H1 (cell line): ENCODE data around the gene MYH11. TPM values are rescaled to one million over a fixed set of nuclear protein-coding genes. Genes with fewer than 3 reads are reported as not detected.

Source experiments
- CTCF ChIA-PET: fragments of 300-600 bp; sonication (Branson Sonifier 250); formaldehyde crosslinking; loops from one replicate; lab custom pipeline; 2021; ENCODE audit not compliant: partially characterized antibody; lab: Charles Lee
- POLR2A ChIA-PET: fragments of 300-600 bp; sonication (Branson Sonifier 250); formaldehyde crosslinking; loops from one replicate; lab custom pipeline; 2021; ENCODE audit warnings: inconsistent platforms; ENCODE audit not compliant: partially characterized antibody; lab: Charles Lee
- DNase-seq, 2 experiments: peaks; one replicate each; pipeline versions ENCODE4 v3.0.0 to v3.0.0-alpha.2; 2010 to 2022; ENCODE audit warnings: low spot score in 2 of 2, low read depth in 1 of 2, mixed read lengths in 1 of 2
- FAIRE-seq: peaks from 2 replicates; lab custom pipeline; 2011; peaks lifted over from hg19 to GRCh38; lab: Jason Lieb, UNC
- H2AFZ ChIP-seq: 2 replicates; pipeline ENCODE4 v1.8.1; 2012; ENCODE audit warnings: low read length, inconsistent platforms
- H2AK5ac ChIP-seq: 2 replicates; pipeline ENCODE4 v1.6.1; 2013; ENCODE audit warnings: low read depth, low read length
- H2BK120ac ChIP-seq: replicated peaks from 2 replicates; pipeline ENCODE3; 2013; ENCODE audit warnings: low read depth, low read length, inconsistent platforms
- H2BK12ac ChIP-seq: 2 replicates; pipeline ENCODE4 v1.6.1; 2013; ENCODE audit warnings: low read depth, low read length
- H2BK15ac ChIP-seq: 2 replicates; pipeline ENCODE4 v1.6.1; 2013; ENCODE audit warnings: low read length
- H2BK20ac ChIP-seq: 2 replicates; pipeline ENCODE4 v1.6.1; 2013; ENCODE audit warnings: low read length
- H2BK5ac ChIP-seq: 2 replicates; pipeline ENCODE4 v1.6.1; 2013; ENCODE audit warnings: low read depth, low read length
- H3K14ac ChIP-seq: 2 replicates; pipeline ENCODE4 v1.6.1; 2013; ENCODE audit warnings: inconsistent platforms; ENCODE audit not compliant: insufficient read length
- H3K18ac ChIP-seq: 2 replicates; pipeline ENCODE4 v1.6.1; 2013; ENCODE audit warnings: low read length; ENCODE audit errors: extremely low read depth
- H3K23ac ChIP-seq: 2 replicates; pipeline ENCODE4 v1.6.1; 2013; ENCODE audit warnings: inconsistent platforms; ENCODE audit not compliant: insufficient read length
- H3K23me2 ChIP-seq: 2 replicates; pipeline ENCODE4 v1.6.1; 2013; ENCODE audit warnings: low read depth, low read length
- H3K27ac ChIP-seq: 2 replicates; pipeline ENCODE4 v1.6.1; 2011; ENCODE audit warnings: low read depth, low read length, inconsistent platforms
- H3K27me3 ChIP-seq, 4 experiments: replicated peaks in 1 of 4; 1 replicate in 1 of 4; 2 replicates in 3 of 4; pipeline versions ENCODE4 v1.6.1 to v1.8.1; 2011 to 2013; ENCODE audit warnings: low read length in 3 of 4, mild to moderate bottlenecking in 3 of 4, inconsistent platforms in 2 of 4, mixed read lengths in 2 of 4, moderate library complexity in 1 of 4; ENCODE audit not compliant: control insufficient read depth in 3 of 4, insufficient read depth in 3 of 4; ENCODE audit errors: extremely low read depth in 1 of 4
- H3K36me3 ChIP-seq, 4 experiments: 2 replicates each; pipeline versions ENCODE4 v1.6.1 to v1.8.1; 2011 to 2013; ENCODE audit warnings: mild to moderate bottlenecking in 4 of 4, low read length in 3 of 4, moderate library complexity in 2 of 4, control low read depth in 1 of 4, inconsistent platforms in 1 of 4; ENCODE audit not compliant: insufficient read depth in 4 of 4, control insufficient read depth in 2 of 4
- H3K4ac ChIP-seq: replicated peaks from 2 replicates; pipeline ENCODE3; 2013; ENCODE audit warnings: low read length, low read depth, mixed read lengths, inconsistent platforms; ENCODE audit not compliant: insufficient read length
- H3K4me1 ChIP-seq, 4 experiments: replicated peaks in 1 of 4; 1 replicate in 1 of 4; 2 replicates in 3 of 4; pipeline versions ENCODE4 v1.6.1 to v1.8.1; 2011 to 2013; ENCODE audit warnings: low read length in 3 of 4, inconsistent platforms in 2 of 4, mixed read lengths in 1 of 4; ENCODE audit not compliant: insufficient read depth in 4 of 4, control insufficient read depth in 3 of 4
- H3K4me2 ChIP-seq, 2 experiments: 2 replicates each; pipeline versions ENCODE4 v1.6.1 to v1.8.1; 2011 to 2013; ENCODE audit warnings: low read depth in 2 of 2, low read length in 2 of 2, control low read depth in 1 of 2, inconsistent platforms in 1 of 2, mild to moderate bottlenecking in 1 of 2; ENCODE audit not compliant: insufficient read depth in 1 of 2
- H3K4me3 ChIP-seq, 4 experiments: fragments of 200-600, 300-600 bp in 1 of 4; sonication (generic), shearing (Covaris generic), sonication (Bioruptor Twin) in 1 of 4; 2 replicates each; pipeline versions ENCODE4 v1.5.1 to v1.8.1; 2011 to 2016; ENCODE audit warnings: low read length in 4 of 4, low read depth in 3 of 4, control low read depth in 2 of 4, inconsistent platforms in 2 of 4, mild to moderate bottlenecking in 2 of 4, mixed read lengths in 1 of 4, moderate library complexity in 1 of 4; ENCODE audit not compliant: insufficient read depth in 2 of 4; ENCODE audit errors: extremely low read depth in 1 of 4
- H3K56ac ChIP-seq: replicated peaks from 2 replicates; pipeline ENCODE3; 2013; ENCODE audit warnings: low read depth, mild to moderate bottlenecking, mixed read lengths, low read length, inconsistent platforms; ENCODE audit not compliant: insufficient read length
- H3K79me1 ChIP-seq: 2 replicates; pipeline ENCODE4 v1.6.1; 2013; ENCODE audit warnings: low read depth, low read length, control low read depth
- H3K79me2 ChIP-seq, 2 experiments: 2 replicates each; pipeline versions ENCODE4 v1.6.1 to v1.8.1; 2012 to 2013; ENCODE audit warnings: low read length in 2 of 2, mild to moderate bottlenecking in 2 of 2, inconsistent platforms in 1 of 2; ENCODE audit not compliant: insufficient read depth in 2 of 2, control insufficient read depth in 1 of 2
- H3K9ac ChIP-seq, 4 experiments: replicated peaks in 1 of 4; 1 replicate in 1 of 4; 2 replicates in 3 of 4; pipeline versions ENCODE4 v1.6.1 to v1.8.1; 2011 to 2013; ENCODE audit warnings: low read depth in 3 of 4, low read length in 3 of 4, control low read depth in 2 of 4, mild to moderate bottlenecking in 2 of 4, moderate library complexity in 2 of 4, inconsistent platforms in 1 of 4; ENCODE audit errors: extremely low read depth in 1 of 4
- H3K9me3 ChIP-seq, 2 experiments: 2 replicates each; pipeline versions ENCODE4 v1.6.1 to v1.8.1; 2012 to 2013; ENCODE audit warnings: mild to moderate bottlenecking in 2 of 2, moderate library complexity in 2 of 2, control low read depth in 1 of 2, inconsistent platforms in 1 of 2, low read depth in 1 of 2, low read length in 1 of 2, mixed read lengths in 1 of 2; ENCODE audit not compliant: insufficient read depth in 2 of 2
- H4K20me1 ChIP-seq, 2 experiments: replicated peaks in 1 of 2; 2 replicates each; pipeline versions ENCODE3 to v1.8.1; 2011 to 2013; ENCODE audit warnings: inconsistent platforms in 2 of 2, low read length in 2 of 2, mild to moderate bottlenecking in 1 of 2; ENCODE audit not compliant: insufficient read depth in 2 of 2, control insufficient read depth in 1 of 2
- H4K5ac ChIP-seq: 2 replicates; pipeline ENCODE4 v1.6.1; 2013; ENCODE audit warnings: low read length, low read depth, mixed read lengths, inconsistent platforms; ENCODE audit not compliant: insufficient read length
- H4K8ac ChIP-seq: 2 replicates; pipeline ENCODE4 v1.8.0; 2013; ENCODE audit warnings: mild to moderate bottlenecking, moderate library complexity, low read length, inconsistent platforms; ENCODE audit not compliant: insufficient read depth; ENCODE audit errors: extremely low read depth
- H4K91ac ChIP-seq: replicated peaks from 2 replicates; pipeline ENCODE3; 2013; ENCODE audit warnings: low read length, mixed read lengths, inconsistent platforms; ENCODE audit not compliant: insufficient read length
- GTF2F1 ChIP-seq: IDR thresholded peaks from 2 replicates; pipeline ENCODE4 v1.6.1; 2012; ENCODE audit warnings: low read depth, low read length, improper control_type of control experiment, borderline replicate concordance
- HDAC2 ChIP-seq, 2 experiments: fragments of 300-600 bp in 1 of 2; sonication (generic) in 1 of 2; IDR thresholded peaks; 2 replicates each; pipeline ENCODE4 v1.6.1; 2011 to 2012; ENCODE audit warnings: low read depth in 2 of 2, low read length in 2 of 2, mild to moderate bottlenecking in 2 of 2, moderate library complexity in 2 of 2, borderline replicate concordance in 1 of 2, inconsistent platforms in 1 of 2
- JUN ChIP-seq: IDR thresholded peaks from 2 replicates; pipeline ENCODE4 v1.6.1; 2011; ENCODE audit warnings: low read depth, mild to moderate bottlenecking, improper control_type of control experiment, low read length
- SP2 ChIP-seq: IDR thresholded peaks from 2 replicates; pipeline ENCODE4 v1.6.1; 2012; ENCODE audit warnings: mild to moderate bottlenecking, low read length, inconsistent platforms
- YY1 ChIP-seq: IDR thresholded peaks from 2 replicates; pipeline ENCODE4 v1.6.1; 2011; ENCODE audit warnings: low read depth, mild to moderate bottlenecking, low read length
- WGBS, 2 experiments: shearing (Covaris generic) in 1 of 2; methylation state at CpG; one replicate each; pipeline versions ENCODE4 v1.1.6 to v1.1.7; 2013 to 2015; ENCODE audit warnings: low lambda C conversion rate in 2 of 2, mixed read lengths in 2 of 2, inconsistent platforms in 1 of 2, low coverage in 1 of 2, missing lambda C conversion rate in 1 of 2; ENCODE audit not compliant: insufficient replicate concordance in 2 of 2, insufficient coverage in 1 of 2, insufficient read length in 1 of 2; ENCODE audit errors: extremely low coverage in 1 of 2, missing lambda C conversion rate in 1 of 2; 5-methylcytosine and 5-hydroxymethylcytosine counted together
- polyA plus RNA-seq, 7 experiments: library from polyadenylated mRNA; depleted of rRNA in 3 of 7; stranded (reverse) in 5 of 7; unstranded in 2 of 7; fragments of >200 nt in 5 of 7; fragments of 200-250 nt in 2 of 7; gene quantifications; 1 replicate in 5 of 7; 2 replicates in 1 of 7; 4 replicates in 1 of 7; pipeline versions ENCODE4 v1.2.1 to v1.2.3, GENCODE V29; 2011 to 2013; ENCODE audit warnings: missing spikeins in 2 of 7, mixed read lengths in 2 of 7
- total RNA-seq: library from RNA; stranded (reverse); fragmentation: NEBNext Ultra II Directional; extraction: Animal tissue kit (Norgen Biotek cat#: 25700); gene quantifications from 2 replicates; pipeline ENCODE4 v1.2.1, GENCODE V29; 2021

MYH11 gene
- total and polyA plus RNA-seq, 2 of the 8 experiments (the other 6 are each of a cell fraction or from before 2014, with no cell fraction given) = 0.11 to 0.78 TPM

GRCh38 chr16:15708096-15708495 is 148.7 kb downstream of the MYH11 start:
- Histone ChIP-seq H2BK120ac (no peak overlapping the region), H4K5ac (no peak overlapping the region), H2AK5ac (no peak overlapping the region), H4K8ac (no peak overlapping the region), H3K4me2 (no peak overlapping the region), H3K4me1 (no peaks in the 10 kb centered on the region; a peak in 1 of 7 replicates), H3K4me3 (no peak overlapping the region), H3K27ac (no peak overlapping the region), H4K20me1 (peaks cover 0 to 2% of the 10 kb centered on the region in 2 experiments), H2BK12ac (no peak overlapping the region), H3K4ac (no peak overlapping the region), H3K79me2 (no peaks in the 10 kb centered on the region), H3K79me1 (no peaks in the 10 kb centered on the region), H3K9ac (no peak overlapping the region), H2BK15ac (no peak overlapping the region), H3K23me2 (no peaks in the 10 kb centered on the region), H3K18ac (no peak overlapping the region), H3K14ac (no peak overlapping the region), H3K36me3 (peaks cover 0 to 4% (median 0%) of the 10 kb centered on the region in 4 experiments; a peak in 1 of 8 replicates), H3K56ac (no peak overlapping the region), H2AFZ (no peak overlapping the region), H3K27me3 (no peaks in the 10 kb centered on the region), H3K23ac (no peak overlapping the region), H2BK20ac (no peak overlapping the region), H3K9me3 (no peaks in the 10 kb centered on the region), H4K91ac (no peak overlapping the region), H2BK5ac (no peak overlapping the region)
- TF ChIP-seq SP2 (no peak), HDAC2 (IDR thresholded peaks at IDR 0.05; ENCODE audit: borderline replicate concordance in 1 of 2, low read depth in 2 of 2, low read length in 2 of 2) (no peak), YY1 (no peak), GTF2F1 (no peak), JUN (no peak)
- CTCF ChIA-PET = interaction anchor here (1.2 to 4.2 kb wide), 3 partner anchors 10 to 486 kb away, joined by 3 to 28 read pairs (median 4); no protein-coding TSS in a partner anchor
- DNase-seq = no peak
- POLR2A ChIA-PET = interaction anchor here (0.9 kb wide), 1 partner anchor 10 kb away, joined by 3 read pairs; no protein-coding TSS in a partner anchor
- no peak for FAIRE-seq
- 97% methylated on average over 12 of the region's 12 CpGs; no CpG with 5 or more reads in 1 of the 2 experiments for WGBS, 2 experiments
